Central memory CD4-positive, alpha-beta T cell (primary cell): Measurements from ENCODE around the gene DDAH2.

Experiments
- DNase-seq: peaks from one replicate; pipeline ENCODE4 v3.0.0; 2022

DDAH2 gene

GRCh38 chr6:31760790-31761189, 31.7 kb upstream of the DDAH2 start:
- no peak for DNase-seq

GRCh38 chr6:31758281-31758680, 29.2 kb upstream of the DDAH2 start:
- DNase-seq = no peak

- DNase-seq = no peak
Measured at GRCh38 chr6:31752739-31753319, 23.7 kb upstream of the DDAH2 start.

GRCh38 chr6:31750411-31751022, 21.4 kb upstream of the DDAH2 start:
- DNase-seq = no peak

- DNase-seq = no peak
Measured at GRCh38 chr6:31749301-31750036, 20.4 kb upstream of the DDAH2 start.

- no peak for DNase-seq
Measured at GRCh38 chr6:31744422-31744821, 15.3 kb upstream of the DDAH2 start.

- DNase-seq = no peak
Measured at GRCh38 chr6:31742894-31743293, 13.8 kb upstream of the DDAH2 start.

- DNase-seq = no peak
Measured at GRCh38 chr6:31741815-31742214, 12.7 kb upstream of the DDAH2 start.

GRCh38 chr6:31740397-31741223, 11.5 kb upstream of the DDAH2 start:
- no peak for DNase-seq

- DNase-seq = peak; percentile 94
Measured at GRCh38 chr6:31739639-31740396, 10.7 kb upstream of the DDAH2 start, which contains the start of gene MSH5. Gene MSH5, plus strand, starts transcription at chr6:31740005. Its CDS starts 462 bp downstream, at chr6:31740467.

GRCh38 chr6:31737991-31738979, 9.2 kb upstream of the DDAH2 start:
- DNase-seq = peak; percentile 83

GRCh38 chr6:31737315-31737990, 8.4 kb upstream of the DDAH2 start:
- DNase-seq = no peak

GRCh38 chr6:31736768-31737314, 7.7 kb upstream of the DDAH2 start:
- DNase-seq = no peak

GRCh38 chr6:31736021-31736767, 7.1 kb upstream of the DDAH2 start, which contains the start of gene CLIC1:
Gene CLIC1, minus strand, starts transcription at chr6:31736530. Its CDS starts 230 bp downstream, at chr6:31736300.
- peak; percentile 47 for DNase-seq

GRCh38 chr6:31734821-31735406, 5.8 kb upstream of the DDAH2 start:
- peak; percentile 40 for DNase-seq

GRCh38 chr6:31734247-31734820, 5.2 kb upstream of the DDAH2 start:
- no peak for DNase-seq

GRCh38 chr6:31733734-31734133, 4.6 kb upstream of the DDAH2 start:
- DNase-seq = no peak

GRCh38 chr6:31732029-31732428, 2.9 kb upstream of the DDAH2 start:
- DNase-seq = no peak
